SK-N-MC (cell line): ENCODE data around the gene ATXN10.

Experiments
- DNase-seq: peaks from one replicate; pipeline ENCODE4 v3.0.0-alpha.2; 2011; ENCODE audit warnings: low read depth, low spot score
- H3K27ac ChIP-seq: fragments of 200-600 bp; sonication (generic); 2 replicates; pipeline ENCODE4 v1.5.1; 2016; ENCODE audit warnings: mixed run types
- H3K36me3 ChIP-seq: fragments of 200-600 bp; sonication (generic); 2 replicates; pipeline ENCODE4 v1.6.1; 2017; ENCODE audit warnings: antibody characterized with exemption, low read length, mixed read lengths; ENCODE audit not compliant: insufficient read depth
- H3K4me3 ChIP-seq: fragments of 200-600 bp; sonication (generic); 2 replicates; pipeline ENCODE4 v1.5.1; 2016
- H3K9ac ChIP-seq: fragments of 200-600 bp; sonication (generic); 2 replicates; pipeline ENCODE4 v1.8.0; 2017; ENCODE audit warnings: mixed run types, mixed read lengths; ENCODE audit not compliant: insufficient read length
- H3K9me3 ChIP-seq: fragments of 200-600 bp; sonication (generic); 2 replicates; pipeline ENCODE4 v1.6.1; 2017; ENCODE audit warnings: low read depth, mild to moderate bottlenecking, antibody characterized with exemption, low read length, moderate library complexity, mixed read lengths
- EZH2 ChIP-seq: fragments of 200-600 bp; sonication (generic); IDR thresholded peaks from one replicate; pipeline ENCODE4 v1.6.1; 2017; ENCODE audit warnings: antibody characterized with exemption
- FOXP2 ChIP-seq: optimal IDR thresholded peaks from 2 replicates; pipeline ENCODE3; 2011; ENCODE audit warnings: mild to moderate bottlenecking, moderate library complexity; ENCODE audit not compliant: insufficient read depth; ENCODE audit errors: extremely low read length, control extremely low read depth
- POLR2AphosphoS5 ChIP-seq: IDR thresholded peaks from 2 replicates; pipeline ENCODE4 v1.6.1; 2012; ENCODE audit warnings: mild to moderate bottlenecking, low read depth, low read length, borderline replicate concordance

Gene ATXN10

GRCh38 chr22:45640291-45640940 is 31.2 kb upstream of the ATXN10 start:
- Histone ChIP-seq H3K4me3 (no peak overlapping the region), H3K9me3 (no peaks in the 10 kb centered on the region), H3K9ac (no peak overlapping the region), H3K36me3 (no peaks in the 10 kb centered on the region), H3K27ac (no peak overlapping the region)
- TF ChIP-seq EZH2 (no peak), POLR2AphosphoS5 (no peak), FOXP2 (no peak)
- DNase-seq, result no peak

DNA sequence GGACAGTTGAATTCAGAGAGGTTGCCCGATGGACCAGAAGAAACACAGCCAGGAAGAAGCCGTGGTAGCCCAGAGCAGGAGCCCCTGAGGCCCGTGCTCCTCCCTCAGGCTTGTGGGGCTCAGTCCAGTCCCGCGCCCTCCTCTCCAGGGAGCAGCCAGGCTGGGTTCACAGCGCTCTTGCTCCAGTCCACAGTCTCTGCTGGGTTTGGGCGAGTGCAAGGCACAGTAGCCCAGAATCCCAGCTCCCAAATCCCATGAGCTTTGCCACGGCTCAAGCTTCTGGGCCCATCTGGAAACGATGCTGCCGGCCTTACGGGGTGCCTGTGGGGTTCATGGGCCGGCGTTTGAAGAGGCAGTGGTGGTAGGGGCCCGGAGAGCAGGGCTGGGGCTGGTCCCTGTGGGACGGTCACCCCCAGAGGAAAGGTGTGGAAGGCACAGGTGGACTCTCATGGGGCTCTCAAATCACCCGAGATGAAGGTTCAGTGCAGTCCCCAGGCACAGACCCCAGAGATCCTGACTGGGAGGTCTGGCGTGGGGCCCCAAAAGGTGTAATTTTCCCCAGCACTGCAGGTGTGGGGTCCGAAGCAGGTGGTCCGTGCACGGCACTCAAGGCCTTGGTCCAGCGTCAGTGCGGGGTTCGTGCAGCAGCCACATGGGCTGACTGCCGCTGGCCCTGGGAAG is 30.6 kb upstream of the ATXN10 start:
- Histone ChIP-seq H3K9me3 (no peaks in the 10 kb centered on the region), H3K9ac (no peak overlapping the region), H3K4me3 (no peak overlapping the region), H3K27ac (no peak overlapping the region), H3K36me3 (no peaks in the 10 kb centered on the region)
- DNase-seq, result no peak
- TF ChIP-seq FOXP2 (no peak), EZH2 (no peak), POLR2AphosphoS5 (no peak)

DNA sequence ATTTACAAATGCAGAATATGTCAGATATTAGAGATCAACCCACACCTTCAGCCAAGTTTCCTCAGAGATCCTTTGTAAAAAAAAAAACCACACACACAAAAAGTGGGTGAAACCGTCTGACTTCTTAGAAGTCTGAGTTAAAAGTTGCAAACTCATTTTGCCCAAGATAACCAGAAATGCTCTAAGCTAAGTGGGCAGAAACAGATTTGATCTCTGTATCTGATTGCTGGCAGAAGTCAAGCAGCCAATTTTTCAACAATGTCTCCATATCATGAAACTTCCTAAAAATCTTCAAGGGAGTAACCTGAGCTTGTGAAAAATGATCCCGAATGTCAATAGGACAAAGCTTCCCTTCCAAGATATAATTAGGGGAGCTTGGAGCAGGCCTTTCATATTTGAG is 28.6 kb upstream of the ATXN10 start:
- H3K4me3 ChIP-seq, result no peak overlapping the region
- H3K36me3 ChIP-seq, result no peaks in the 10 kb centered on the region
- H3K9me3 ChIP-seq, result no peaks in the 10 kb centered on the region
- H3K9ac ChIP-seq, result no peak overlapping the region
- DNase-seq, result no peak
- no peak for TF ChIP-seq POLR2AphosphoS5
- TF ChIP-seq FOXP2, result no peak
- no peak for TF ChIP-seq EZH2
- no peak overlapping the region for H3K27ac ChIP-seq

- H3K9me3 ChIP-seq, result no peaks in the 10 kb centered on the region
- DNase-seq, result no peak
- no peak overlapping the region for H3K4me3 ChIP-seq
- H3K27ac ChIP-seq, result no peak overlapping the region
- no peak overlapping the region for H3K9ac ChIP-seq
- H3K36me3 ChIP-seq, result no peaks in the 10 kb centered on the region
- TF ChIP-seq FOXP2, result no peak
- no peak for TF ChIP-seq EZH2
- TF ChIP-seq POLR2AphosphoS5, result no peak
These were observed 26.9 kb upstream of the ATXN10 start for GRCh38 chr22:45644714-45645113.

GRCh38 chr22:45645150-45645525 is 26.5 kb upstream of the ATXN10 start:
- Histone ChIP-seq H3K36me3 (no peaks in the 10 kb centered on the region), H3K9me3 (no peaks in the 10 kb centered on the region), H3K4me3 (no peak overlapping the region), H3K9ac (no peak overlapping the region), H3K27ac (no peak overlapping the region)
- TF ChIP-seq EZH2, result no peak
- no peak for TF ChIP-seq FOXP2
- no peak for TF ChIP-seq POLR2AphosphoS5
- no peak for DNase-seq

DNA sequence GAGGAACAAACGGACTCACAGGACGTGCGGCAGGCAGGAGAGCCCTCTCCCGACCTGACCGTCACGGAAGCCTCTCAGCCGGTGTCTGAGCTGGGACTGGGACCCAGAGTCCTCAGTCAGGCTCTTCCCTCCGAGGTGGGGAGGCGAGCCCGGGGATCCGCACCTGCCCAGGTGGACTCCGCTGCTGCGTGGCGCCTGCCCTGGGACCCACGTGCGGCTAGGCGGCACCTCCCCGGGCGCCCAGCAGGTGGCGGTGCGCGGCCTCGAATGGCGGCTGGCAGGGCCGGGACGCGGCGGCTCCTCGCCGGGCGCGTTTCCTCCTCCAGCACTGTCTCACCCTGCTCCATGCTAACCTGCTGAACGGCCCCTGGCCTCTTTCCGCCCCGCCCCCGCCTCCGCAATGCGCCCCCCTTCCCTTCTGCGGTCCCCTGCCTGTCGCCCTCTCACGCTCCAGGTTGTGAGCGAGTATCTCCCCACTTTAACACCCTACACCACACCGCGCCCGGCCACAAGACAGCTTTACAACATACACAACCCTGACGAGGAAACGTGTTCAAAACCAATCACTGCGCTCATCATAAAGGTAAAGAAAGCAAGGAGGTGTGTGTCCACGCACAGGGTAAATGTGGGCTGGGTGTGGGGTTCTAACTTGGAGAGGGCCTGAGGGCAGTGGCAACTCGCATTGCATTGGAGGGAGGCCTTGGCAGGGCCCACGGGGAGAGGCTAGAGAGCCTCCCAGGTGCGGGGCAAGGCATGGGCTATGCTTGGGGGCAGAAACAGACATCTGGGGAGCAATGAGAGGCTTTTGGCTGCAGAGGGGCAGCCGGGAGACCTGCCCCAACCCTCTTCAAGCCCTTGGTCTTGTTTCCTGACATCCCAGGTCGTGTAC is 25.9 kb upstream of the ATXN10 start:
- H3K9ac ChIP-seq, result no peak overlapping the region
- H3K9me3 ChIP-seq, result no peaks in the 10 kb centered on the region
- H3K4me3 ChIP-seq, result no peak overlapping the region
- TF ChIP-seq POLR2AphosphoS5, result no peak
- TF ChIP-seq EZH2, result no peak
- TF ChIP-seq FOXP2, result no peak
- DNase-seq, result no peak
- H3K27ac ChIP-seq, result no peak overlapping the region
- H3K36me3 ChIP-seq, result no peaks in the 10 kb centered on the region

- Histone ChIP-seq H3K9me3 (no peaks in the 10 kb centered on the region), H3K27ac (no peak overlapping the region), H3K9ac (no peak overlapping the region), H3K36me3 (no peaks in the 10 kb centered on the region), H3K4me3 (no peak overlapping the region)
- no peak for DNase-seq
- TF ChIP-seq FOXP2, result no peak
- no peak for TF ChIP-seq EZH2
- no peak for TF ChIP-seq POLR2AphosphoS5
These were observed 24.0 kb upstream of the ATXN10 start for GRCh38 chr22:45647532-45648225.
